GM19452 (cell line): ENCODE results near the gene RAVER2.
"Not testable (repeated sequence)": the region's sequence is repeated elsewhere in the genome, so short reads cannot be mapped to it uniquely, and the experiment has no call there.

Experiments used
- ATAC-seq: cut with Tn5 transposase; IDR thresholded peaks from one replicate; pipeline ENCODE4 v1.9.1; 2021; ENCODE audit not compliant: unreplicated experiment

RAVER2 gene

GRCh38 chr1:64745986-64746940 lies 1.4 kb downstream of the RAVER2 start:
- ATAC-seq = no peak

- no peak for ATAC-seq
These were observed 3.3 kb downstream of the RAVER2 start for GRCh38 chr1:64748222-64748621.

DNA sequence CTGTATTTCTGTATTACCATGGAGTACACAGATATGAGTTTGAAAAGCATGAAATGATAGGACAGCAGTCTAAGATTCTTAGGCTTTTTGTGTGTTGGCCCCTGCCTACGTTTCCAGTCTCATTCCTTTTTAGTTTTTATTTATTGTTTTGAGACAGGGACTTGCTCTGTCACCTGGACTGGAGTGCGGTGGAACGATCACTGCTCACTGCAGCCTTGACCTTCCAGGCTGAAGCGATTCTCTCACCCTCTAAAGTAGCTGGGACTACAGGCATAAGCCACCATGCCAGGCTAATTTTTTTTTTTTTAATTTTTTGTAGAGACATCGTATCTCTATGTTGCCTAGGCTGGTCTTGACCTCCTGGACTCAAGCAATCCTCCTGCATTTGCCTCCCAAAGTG lies 3.8 kb downstream of the RAVER2 start:
- ATAC-seq = no peak

GRCh38 chr1:64750092-64750491 lies 5.2 kb downstream of the RAVER2 start:
- ATAC-seq = no peak

GRCh38 chr1:64750875-64751274 lies 6.0 kb downstream of the RAVER2 start:
- ATAC-seq = no peak

DNA sequence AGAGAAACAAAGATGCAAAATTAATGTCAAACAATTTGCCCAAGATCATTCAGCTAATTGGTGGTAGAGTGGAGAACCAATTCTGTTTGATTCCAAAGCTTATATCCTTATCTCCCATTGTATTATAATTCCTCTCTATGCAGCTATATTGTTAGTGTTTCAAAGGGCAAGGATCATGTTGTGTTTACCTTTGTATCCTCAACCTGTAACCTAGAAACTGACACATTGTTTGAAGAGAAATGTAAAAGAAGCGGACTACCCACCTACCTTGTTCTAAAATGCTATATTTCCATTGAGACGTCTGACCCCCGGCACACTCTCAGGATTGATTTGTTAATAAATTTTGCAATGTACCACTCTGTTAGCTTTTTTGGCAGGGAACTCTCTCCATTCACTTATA lies 9.3 kb downstream of the RAVER2 start:
- ATAC-seq = no peak

GRCh38 chr1:64755361-64755760 lies 10.5 kb downstream of the RAVER2 start:
- no peak for ATAC-seq

- ATAC-seq = no peak
These were observed 11.9 kb downstream of the RAVER2 start for GRCh38 chr1:64756770-64757169.

- ATAC-seq = no peak
These were observed 12.3 kb downstream of the RAVER2 start for GRCh38 chr1:64757213-64757612.

DNA sequence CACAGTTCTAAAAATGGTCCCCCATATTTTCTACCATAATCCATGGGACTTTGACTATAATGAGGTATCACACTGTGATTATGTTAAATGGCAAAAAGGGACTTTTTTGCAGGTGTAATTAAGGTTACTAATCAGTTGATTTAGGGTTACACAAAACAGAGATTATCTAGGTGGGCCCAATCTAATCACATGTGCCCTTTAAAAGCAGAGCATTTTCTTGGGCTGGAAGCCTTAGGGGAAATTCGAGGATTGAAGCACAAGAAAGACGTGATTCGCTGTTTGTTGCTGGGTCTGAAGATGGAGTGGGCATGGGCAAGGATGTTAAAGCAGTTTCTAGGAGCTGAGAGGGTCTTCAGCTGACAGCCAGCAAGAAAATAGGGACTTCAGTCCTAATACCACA lies 13.4 kb downstream of the RAVER2 start:
- no peak for ATAC-seq

GRCh38 chr1:64759968-64760367 lies 15.1 kb downstream of the RAVER2 start:
- ATAC-seq = no peak

- no peak for ATAC-seq
These were observed 20.1 kb downstream of the RAVER2 start for GRCh38 chr1:64765012-64765411.

DNA sequence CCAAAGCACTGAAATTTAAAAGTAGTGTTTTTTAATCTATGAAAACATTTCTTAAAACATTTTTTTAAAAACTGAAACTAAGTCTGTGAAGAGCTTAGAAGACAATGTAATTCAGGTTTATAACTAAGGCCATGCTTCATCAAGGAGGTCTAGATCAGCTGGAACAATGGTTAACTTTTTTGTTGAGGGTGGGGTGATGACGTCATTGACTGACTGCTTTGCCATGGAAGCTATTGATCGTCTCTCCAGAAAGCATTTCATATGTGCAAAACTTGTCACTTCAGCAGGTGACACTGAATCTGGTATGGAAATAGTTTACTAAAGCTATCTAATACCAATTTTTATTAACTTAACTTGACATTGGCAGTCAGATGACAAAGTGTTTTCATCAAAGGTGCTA lies 21.0 kb downstream of the RAVER2 start:
- no peak for ATAC-seq

- ATAC-seq = no peak
These were observed 21.6 kb downstream of the RAVER2 start for GRCh38 chr1:64766429-64766828.

GRCh38 chr1:64769482-64769881 lies 24.6 kb downstream of the RAVER2 start:
- ATAC-seq = no peak

DNA sequence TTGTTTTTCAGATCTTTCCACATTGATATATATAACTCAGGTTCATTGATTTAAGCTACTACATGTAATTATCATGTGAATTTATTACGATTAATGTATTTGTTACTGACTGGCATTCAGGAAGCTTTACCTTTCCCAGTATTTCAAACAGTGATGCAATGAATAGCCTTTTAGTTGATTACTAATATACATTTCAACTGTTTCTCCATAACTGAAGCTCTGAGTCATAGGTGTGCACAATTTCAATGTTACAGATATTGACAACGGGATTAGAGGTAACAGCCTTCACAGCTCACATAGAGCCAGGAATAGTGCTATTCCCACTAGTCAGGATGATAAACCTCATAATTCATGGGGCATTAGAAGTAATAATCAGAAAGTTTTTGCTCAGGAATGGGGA lies 25.1 kb downstream of the RAVER2 start:
- no peak for ATAC-seq

DNA sequence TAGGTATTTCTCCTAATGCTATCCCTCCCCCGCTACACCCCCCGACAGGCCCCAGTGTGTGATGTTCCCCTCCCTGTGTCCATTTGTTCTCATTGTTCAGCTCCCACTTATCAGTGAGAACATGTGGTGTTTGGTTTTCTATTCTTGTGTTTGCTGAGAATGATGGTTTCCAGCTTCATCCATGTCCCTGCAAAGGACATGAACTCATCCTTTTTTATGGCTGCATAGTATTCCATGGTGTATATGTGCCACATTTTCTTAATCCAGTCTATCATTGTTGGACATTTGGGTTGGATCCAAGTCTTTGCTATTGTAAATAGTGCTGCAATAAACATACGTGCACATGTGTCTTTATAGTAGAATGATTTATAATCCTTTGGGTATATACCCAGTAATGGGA lies 28.4 kb downstream of the RAVER2 start:
- ATAC-seq = not testable (repeated sequence)

GRCh38 chr1:64775113-64775512 lies 30.2 kb downstream of the RAVER2 start:
- no peak for ATAC-seq

GRCh38 chr1:64782044-64782443 lies 37.2 kb downstream of the RAVER2 start:
- ATAC-seq = not testable (repeated sequence)

GRCh38 chr1:64782848-64783247 lies 38.0 kb downstream of the RAVER2 start:
- not testable (repeated sequence) for ATAC-seq

DNA sequence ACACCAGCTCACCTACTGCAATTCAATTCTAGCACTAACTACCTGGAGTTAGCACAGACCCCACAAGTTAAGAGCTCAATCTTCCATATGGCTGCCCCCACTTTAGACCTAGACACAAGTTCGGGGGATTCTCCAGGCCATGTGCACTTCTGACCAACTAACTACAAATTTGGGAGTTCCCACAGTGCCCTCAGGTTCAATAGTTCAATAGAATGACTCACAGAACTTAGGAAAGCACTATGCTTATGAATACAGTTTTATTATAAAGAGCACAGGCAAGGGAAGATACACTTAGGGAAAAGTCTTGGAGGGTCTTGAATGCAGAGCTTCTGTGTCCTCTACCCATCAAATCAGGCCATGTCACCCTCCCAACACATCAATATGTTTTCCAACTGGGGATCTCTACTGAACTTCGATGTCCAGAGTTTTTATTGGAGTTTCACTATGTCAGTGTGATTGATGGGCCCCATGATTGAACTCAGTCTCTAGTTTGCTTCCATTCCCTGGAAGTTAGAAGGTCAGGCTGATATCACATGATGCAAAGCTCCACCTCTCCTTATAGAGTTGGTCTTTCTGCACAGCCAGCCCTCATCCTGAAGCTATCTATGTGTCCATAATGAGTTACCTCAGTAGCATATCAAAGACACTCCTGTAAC lies 46.1 kb downstream of the RAVER2 start:
- ATAC-seq = no peak

GRCh38 chr1:64798872-64799271 lies 54.0 kb downstream of the RAVER2 start:
- no peak for ATAC-seq
